Central memory CD4-positive, alpha-beta T cell (primary cell): ENCODE data around the gene CATSPERD.
A peak's percentile ranks its signal among the peaks of the same experiment; 100 is the strongest.

ENCODE experiments used
- DNase-seq: peaks from one replicate; pipeline ENCODE4 v3.0.0; 2022

Gene CATSPERD

DNA sequence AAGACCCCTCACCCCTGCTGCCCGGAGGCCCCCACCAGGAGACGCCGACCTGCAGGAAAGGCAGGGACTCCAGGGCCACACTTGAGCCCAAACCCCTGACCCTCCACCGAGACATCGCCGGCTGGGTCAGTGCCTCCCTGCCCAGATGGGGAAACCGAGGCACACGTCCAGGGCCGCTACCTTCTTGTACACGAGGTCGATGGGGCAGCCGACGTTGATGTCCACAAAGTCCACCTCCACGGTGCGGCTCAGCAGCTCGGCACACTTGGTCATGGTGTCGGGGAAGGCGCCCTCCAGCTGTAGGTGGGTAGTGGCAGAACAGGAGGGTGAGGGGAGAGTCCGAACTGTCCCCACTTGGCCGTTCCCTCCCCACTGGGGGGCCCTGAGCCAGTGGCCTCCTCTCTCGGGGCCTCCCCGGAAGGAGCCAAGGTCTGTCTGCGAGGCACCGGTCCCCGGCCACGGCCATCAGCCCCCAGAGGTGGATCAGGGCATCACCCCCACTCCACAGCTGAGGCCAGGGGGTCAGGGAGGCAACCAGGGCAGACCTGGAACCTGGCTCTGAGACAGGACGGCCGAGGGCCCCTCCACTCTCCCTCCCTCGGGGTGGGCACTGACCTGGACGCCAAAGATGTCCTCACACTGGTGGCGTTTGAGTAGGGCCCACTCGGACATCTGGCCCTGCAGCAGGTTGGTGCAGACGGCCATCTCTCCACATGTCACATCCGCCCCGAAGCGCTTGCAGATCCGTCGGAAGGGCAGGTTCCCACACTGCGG is 67.2 kb downstream of the CATSPERD start:
- DNase-seq: no peak

DNA sequence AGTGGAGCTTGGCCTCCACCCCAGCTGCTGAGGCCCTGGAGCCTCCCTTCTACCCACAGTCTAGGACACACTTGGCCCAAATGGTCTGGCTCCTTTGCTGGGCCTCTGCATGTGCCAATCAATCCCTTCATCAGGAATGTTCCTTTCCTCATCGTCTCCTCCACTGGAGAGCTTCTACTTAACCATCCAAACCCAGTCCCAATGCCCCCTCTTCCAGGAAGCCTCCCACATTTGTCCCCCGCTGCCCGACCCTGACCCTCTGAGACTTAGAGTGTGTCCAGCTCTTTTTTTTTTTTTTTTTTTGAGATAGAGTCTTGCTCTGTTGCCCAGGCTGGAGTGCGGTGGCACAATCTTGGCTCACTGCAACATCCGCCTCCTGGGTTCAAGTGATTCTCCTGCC is 68.0 kb downstream of the CATSPERD start:
- DNase-seq: no peak

DNA sequence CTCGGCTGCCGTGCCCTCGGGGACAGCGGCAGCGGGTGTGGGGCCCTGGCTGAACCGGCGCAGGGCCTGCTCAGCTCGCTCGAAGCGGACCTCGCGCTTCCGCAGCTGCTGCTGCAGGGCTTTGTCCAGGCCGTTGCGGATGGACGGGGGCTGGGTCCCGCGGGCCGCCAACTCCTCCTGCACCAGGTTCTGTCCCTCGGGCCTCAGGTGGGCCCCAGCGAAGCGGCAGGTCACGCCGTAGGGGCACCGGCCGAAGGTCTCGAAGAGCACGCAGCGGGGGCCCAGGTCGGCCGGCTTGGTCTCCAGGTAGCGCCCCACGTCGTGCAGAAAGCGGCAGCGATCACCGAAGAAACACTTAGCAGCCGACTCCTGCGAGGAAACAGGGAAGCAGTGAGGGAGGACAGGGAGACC is 68.9 kb downstream of the CATSPERD start:
- no peak for DNase-seq

DNA sequence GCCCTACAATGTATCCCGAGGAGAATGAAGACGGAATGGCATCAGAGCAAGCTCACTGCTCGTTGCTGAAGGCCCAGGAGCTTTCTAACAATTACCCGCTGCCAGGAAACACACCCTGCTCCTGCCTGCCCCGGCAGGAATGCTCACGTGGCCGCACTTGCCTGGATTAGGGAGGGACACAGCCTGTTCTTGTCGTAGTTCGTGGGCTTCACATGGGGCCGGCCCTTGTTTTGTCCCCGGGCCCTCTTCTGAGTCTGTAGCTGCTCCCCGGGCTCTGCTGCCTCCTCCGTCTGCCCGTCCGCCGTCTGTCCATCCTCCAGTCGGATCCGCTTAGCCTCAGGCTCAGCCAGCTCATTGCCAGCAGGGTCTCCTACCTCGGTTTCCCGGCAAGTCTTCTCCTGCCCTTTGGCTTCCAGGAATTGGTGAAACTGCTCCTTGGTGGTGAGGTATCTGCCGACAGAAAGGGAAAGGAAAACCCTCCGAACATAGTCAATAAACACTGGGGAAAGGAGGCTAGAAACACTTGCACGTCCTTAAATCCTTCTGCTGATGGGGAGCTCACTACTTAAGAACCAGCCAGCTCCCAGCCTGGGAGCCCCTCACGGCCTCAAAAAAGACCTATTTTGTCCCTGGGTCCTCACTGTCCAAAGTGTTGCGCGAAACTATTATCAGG is 69.6 kb downstream of the CATSPERD start:
- no peak for DNase-seq

DNA sequence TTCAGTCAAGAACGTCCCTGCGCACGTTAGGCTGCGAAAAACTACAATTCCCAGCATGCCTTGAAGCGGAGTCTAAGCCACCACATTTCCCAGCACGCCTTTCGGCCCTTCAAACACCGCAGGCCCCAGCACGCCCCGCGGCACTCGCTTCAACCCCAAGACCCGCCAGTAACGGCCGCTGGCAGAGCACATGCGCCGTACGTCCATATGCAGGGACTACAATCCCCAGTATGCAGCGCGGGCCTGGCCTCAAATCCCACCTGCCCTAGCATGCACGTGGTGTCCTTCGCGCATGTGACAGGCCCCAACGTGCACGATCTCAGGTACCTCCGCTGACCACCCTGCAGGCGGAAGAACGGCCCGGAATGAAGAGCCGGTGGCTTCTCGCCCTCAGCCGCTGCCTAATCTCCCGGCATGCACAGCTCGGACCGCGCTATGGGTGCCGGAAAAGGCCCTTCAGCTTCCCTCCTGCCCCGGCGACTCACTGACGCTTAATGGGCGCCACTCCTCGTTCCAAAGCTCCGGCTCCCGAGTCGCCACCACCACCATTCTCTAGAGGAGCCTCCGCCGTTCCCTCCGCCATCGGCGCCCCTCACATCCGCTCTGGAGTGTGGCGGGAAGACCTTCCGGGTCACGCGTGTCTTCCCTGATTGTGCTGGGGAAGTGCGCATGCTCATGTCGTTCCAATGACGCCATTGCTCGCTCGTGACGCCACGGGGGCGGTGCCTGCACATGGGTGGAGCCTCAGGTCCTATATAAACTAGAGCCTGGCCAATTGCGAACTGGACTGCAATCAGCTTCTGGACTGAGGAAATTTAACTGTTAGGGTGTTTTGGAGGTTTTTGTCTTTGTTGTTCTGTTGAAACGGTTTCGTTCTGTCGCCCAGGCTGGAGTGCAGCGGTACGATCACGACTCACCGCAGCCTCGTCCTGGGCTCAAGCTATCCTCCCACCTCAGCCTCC is 70.4 kb downstream of the CATSPERD start, which contains the start of gene DUS3L:
Gene DUS3L, minus strand, starts transcription at position 605 of the 962 bp plus-strand sequence. Its CDS starts 22 bp downstream, at position 583.
- peak; percentile 95 for DNase-seq

DNA sequence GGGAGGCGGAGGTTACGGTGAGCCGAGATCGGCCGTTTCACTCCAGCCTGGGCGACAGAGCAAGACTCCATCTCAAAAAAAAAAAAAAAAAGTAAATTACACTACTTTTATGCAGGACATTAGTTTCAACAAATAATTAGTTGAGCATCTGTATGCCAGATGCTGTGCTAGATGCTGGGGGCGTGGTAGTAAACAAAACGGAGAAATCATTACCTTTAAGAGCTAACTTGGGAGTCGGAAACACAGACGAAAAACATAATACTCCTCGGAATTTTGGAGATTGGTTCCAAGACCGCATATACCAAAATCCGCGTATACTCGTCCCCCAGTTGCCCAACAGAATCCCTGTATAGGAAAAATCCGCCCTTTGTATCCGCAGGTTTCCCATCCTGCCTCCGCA is 71.8 kb downstream of the CATSPERD start:
- DNase-seq: no peak

DNA sequence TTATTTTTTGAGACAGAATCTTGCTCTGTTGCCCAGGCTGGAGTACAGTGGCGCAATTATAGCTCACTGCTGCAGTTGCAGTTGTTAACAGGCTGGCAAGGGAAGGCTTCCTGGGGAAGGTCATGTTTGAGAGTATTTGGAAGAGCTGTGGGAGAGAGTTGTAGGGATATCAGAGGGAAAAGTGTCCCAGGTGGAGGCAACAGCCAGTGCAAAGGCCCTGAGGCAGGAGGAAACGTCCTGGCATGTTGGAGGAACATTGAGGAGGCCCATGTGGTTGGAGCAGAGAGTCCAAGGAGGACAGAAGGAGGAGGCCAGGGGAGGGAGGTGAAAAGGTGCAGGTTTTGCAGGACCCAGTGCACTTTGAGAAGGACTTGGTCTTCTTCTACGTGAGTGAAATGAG is 72.8 kb downstream of the CATSPERD start:
- no peak for DNase-seq

DNA sequence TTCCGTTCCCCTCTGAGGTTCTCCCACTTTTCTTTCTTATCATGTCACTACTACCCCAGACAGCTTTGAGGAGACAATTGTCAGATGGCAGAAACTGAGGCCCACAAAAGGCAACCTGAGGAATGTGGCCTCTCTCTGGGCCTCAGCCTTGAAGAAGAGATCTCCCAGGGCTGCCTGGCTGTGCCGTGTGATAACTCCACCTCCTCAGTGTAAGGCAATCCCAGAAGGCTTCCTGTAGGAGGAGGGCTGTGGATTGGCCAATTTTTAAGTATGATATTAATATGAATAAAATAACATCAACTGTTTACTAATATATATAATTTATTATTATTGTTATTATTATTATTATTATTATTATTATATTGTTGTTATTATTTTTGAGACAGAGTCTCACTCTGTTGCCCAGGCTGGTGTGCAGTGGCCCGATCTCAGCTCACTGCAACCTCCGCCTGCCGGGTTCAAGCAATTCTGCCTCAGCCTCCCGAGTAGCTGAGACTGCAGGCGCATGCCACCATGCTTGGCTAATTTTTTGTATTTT is 75.0 kb downstream of the CATSPERD start:
- no peak for DNase-seq

DNA sequence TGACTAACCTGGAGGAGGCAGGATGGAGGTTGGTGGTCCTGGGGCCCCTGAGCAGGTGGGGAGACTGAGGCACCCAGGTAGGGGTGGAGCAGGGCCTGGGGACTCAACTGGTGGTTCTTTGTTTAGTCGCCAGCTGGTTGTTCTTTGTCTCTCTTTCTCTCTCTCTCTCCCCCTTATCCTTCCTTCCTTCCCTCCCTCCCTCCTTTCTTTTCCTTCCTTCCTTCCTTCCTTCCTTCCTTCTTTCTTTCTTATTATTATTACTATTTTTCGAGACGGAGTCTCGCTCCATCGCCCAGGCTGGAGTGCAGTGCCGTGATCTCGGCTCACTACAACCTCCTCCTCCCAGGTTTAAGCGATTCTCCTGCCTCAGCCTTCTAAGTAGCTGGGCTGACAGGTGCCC is 77.8 kb downstream of the CATSPERD start:
- no peak for DNase-seq

DNA sequence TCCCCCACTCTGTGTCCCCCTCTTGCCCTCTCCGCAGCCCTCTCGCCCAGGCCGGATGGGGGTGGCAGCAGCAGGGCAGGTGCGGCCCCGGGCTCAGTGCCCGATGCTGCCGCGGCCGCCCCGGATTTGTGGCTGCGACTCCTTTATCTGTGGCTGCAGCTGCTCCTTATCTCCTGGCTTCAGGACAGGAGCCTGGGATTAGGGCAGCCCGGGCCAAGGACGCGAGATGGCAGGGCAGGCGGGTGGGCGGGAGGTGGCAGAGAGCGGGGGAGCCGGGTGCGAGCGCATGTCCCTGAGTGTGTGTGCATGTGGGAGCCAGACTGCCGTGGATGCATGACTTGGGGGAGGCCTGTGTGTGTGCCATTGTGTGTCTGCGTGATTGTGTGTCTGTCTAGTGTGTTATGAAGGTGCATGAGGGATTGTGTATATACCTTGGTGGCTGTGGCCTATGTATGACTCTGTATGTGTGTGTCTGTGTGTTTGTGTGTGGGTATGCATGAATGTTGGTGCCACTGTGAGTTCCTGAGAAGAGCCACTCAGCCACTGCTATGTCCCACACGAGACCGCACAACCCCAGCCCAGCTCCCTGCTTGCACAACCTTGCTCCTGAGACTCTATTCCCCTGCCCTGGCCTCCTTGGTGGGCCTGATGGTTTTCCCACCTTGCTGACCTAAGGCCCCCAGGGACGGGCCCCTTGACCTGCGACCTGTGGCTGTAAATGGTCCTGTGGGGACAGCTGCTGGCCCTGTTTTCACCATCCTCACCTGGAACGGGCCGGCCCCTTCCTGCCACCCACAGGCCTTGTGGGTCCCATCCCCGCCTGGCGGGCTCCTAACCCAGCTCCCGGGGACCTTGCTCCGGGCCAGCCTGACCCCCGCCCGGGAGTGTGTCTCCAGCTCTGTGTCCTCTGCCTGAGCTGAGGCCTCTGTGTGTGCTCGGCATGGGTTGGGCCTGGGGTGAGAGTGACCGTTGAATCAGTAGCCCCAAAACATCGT is 79.1 kb downstream of the CATSPERD start:
- no peak for DNase-seq

DNA sequence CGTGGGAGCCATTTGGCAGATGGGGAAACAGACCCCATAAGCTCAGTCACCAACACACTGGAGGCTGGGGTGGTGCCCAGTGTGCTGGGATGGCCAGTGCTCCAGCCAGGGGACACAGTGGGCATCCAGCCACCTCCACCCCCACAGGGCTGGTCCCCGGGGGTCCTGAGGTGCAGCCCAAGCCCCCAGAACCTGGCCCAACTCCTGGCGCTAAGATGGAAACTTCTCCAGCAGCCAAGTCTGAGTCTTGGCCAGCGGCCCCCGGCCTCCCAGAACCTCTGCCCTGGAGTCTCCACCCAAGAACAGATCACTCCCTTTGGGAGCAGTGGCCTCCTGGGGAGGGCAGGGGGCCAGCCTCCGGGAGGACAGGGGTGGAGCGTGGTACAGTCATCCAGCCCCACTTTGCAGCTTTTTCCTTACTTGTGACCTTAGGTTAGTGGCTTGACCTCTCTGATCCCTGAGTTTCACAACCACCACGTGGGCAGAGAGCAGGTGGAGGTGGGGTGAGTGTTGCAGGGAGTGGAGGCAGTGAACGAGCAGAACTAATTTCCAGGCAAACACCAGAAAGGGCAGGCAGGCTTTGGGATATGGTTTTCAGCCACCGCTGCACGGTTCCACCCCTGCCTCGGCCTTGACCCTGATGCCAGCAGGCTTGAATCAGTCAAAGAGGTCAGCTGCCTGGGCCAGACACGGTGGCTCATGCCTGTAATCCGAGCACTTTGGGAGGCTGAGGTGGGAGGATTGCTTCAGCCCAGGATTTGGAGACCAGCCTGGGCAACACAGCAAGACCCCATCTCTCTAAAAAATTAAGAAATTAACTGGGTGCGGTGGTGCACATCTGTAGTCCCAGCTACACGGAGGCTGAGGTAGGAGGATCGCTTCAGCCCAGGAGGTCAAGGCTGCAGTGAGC is 80.2 kb downstream of the CATSPERD start:
- no peak for DNase-seq

DNA sequence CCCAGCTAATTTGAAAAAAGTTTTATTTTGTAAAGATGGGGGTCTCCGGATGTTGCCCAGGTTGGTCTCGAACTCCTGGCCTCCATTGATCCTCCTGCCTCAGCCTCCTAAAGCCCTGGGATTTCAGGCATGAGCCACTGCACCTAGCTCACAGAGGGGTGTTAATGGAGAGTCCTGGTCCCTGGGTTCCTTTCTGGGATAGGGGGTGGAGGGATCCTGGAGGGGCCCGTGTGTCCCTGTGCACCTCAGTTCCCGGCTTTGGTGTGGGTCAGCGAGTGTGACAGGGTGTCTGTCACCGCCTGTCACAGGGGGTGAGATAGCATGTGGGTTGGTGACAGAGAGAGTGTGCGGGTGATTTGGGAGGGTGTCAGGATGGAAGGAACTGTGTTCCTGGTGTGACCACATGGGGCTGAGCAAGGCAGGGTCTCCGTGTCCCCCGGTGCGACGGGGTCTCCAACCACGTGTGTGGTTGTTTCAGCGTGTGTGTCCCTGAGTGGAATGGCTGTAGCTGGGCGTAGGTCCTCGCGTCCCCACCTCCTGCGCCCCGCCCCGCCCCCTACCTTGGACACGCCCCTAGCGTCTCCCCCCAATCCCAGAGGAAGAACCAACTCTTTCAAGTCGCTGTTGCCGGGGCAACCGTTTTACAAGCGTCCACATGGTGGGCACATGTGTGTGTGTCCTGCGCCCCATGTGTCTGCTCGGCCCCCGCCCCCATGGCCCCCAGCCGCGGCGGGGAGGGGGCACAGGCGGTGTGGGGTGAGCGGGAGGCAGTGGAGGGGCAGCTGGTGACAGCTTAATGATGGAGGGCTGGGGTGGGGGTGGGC is 81.6 kb downstream of the CATSPERD start:
- DNase-seq: no peak

DNA sequence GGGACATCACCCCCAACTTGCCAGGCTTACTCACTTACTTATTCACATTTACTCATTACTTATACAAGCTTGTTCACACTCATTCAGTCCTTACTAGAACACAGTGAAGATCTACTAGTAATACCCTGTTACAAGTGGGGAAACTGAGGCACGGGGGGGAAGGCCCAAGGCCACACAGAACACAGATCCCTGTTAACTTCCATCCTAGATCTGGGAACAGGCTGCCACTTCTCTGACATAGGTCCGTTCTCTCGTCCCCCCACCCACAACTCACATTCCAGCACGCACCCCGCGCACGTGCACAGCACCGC is 83.0 kb downstream of the CATSPERD start:
- no peak for DNase-seq

DNA sequence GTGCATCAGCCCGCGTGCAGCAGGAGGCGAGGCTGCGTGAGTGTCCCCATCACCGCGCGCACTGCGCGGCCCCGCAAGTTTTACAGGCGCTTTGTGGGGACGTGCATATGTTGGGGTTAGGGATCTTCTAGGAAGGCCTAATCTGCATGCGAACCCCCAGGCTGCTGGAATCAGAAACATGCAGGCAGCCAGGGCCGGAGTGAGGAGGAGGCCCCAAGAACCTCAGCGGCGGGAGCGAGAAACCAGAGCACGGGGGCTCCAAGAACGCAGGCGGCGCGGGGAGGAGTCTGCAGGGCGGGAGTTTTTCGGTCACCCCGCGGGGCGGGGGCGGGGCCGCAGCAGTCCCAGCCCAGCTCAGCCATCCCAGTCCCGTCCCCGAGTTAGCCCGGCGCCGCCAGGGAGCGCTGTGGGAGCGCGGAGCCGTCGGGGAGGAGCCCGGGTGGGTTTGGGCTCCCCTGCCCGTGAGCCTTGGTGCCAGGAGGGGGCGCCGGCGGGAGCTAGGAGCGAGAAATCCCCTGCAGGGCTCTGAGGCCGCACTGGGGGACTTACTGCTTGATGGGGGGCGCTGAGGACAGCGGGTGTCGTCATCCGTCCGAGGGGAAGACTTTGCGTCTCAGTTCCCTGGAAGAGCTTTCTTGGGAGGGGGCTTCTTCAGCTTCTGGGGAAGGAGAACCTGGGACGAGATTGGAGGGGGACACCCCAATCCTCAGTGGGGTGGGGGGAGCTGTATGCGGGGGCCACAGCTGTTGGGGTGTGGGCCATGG is 83.5 kb downstream of the CATSPERD start:
- DNase-seq: peak; percentile 91

DNA sequence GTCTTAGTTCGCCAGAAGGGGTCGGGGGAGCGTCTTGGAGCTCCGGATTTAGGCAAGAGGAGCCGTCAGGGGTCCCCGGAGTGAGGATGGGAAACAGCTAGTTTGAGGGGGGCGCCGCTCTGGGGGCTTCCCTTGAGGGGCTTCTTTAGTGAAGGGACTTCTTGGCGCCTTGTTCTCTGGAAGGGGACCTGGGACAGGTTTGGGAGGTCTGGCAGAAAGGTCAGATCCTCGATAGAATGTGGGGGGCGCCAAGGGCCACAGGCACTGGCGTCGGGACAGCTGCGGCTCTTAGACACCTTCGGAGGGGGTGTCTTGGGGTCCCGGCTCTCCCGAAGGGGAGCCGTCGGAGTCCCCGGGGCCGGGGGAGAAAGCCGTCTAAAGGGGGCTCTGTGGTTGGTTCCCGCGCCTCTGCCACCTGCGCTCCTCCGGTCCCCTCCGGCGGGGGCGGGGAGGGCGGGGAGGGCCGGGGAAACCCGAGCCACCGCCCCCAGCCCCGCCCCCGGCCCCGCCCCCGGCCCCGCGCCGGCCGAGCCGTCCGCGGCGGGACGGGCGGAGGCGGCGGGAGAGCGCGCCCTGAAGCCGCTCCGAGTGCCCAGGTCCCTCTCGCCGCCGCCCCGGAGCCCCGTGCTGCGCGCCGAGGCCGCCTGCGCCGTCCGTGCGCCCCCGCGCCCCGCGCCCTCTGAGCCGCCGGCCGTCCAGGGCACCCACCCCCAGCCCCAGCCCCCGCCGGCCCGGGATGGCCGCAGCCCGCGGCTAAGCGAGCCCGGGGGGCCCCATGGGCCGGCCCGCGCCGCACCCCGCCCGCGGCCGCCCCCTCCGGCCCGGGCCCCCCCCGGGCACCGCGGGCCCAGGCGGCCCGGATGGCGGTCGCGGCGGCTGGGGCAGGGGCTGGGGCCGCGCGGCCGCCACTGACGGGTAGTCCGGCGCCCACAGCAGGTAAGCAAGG is 84.4 kb downstream of the CATSPERD start, which contains the start of gene NRTN:
Gene NRTN, plus strand, starts transcription at position 552 of the 946 bp plus-strand sequence. CDS start 19,099 bp downstream, outside the sequence.
- DNase-seq: peak; percentile 34

DNA sequence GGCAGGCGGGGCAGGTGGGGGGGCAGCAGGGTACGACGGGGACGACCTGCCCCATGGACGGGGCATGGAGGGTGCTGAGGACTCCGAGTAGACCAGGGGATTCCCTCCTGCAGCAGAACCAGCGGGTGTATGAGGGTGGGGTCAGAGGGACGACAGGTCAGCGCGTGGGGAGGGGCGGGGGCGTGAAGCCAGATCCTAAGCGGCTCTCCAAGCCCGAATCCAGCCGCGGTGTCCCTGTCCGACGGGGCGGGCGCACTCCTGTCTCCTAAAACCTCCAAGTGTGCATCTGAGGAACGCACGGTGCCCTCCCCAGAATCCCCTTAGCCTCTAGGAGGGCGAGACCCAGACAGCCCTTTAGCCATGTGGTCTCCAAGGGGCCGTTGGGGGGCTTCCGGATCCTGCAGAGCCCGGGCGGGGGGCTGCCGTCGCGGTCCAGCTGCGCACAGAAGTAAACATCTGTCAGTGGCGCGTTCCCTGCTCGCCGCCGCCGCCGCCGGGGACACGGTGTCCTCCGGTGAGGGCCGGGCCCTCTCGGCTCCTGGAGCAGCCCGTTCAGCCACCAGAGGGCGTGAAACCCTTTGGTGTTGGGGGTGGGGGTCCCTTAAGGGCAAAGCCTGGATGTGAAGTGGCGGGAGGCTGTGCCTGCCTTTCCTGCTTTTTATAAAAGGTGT is 85.2 kb downstream of the CATSPERD start:
- peak; percentile 47 for DNase-seq

DNA sequence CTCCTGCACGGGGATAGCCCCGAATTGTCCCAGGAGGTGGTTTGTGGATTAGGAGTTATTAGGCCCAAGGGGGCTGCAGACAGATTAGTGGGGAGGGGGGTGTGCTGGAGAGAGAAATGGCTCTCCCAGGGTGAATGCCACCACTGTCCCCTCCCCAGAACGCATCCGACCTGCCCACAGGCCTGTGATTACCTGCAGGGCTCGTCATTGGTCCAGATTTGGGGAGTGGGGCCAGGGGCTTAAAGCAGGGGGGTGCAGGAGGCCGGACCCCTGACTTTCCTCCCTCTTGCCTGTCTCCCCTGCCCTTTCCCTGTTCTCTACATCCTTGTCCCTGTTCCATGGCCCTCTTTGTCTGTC is 85.7 kb downstream of the CATSPERD start:
- no peak for DNase-seq
